Fibroblast of villous mesenchyme (primary cell): ENCODE results near the gene NUMB. TPM values are rescaled to one million over a fixed set of nuclear protein-coding genes. Genes with fewer than 3 reads are reported as not detected.
A peak's percentile ranks its signal among the peaks of the same experiment; 100 is the strongest.
"Not testable (repeated sequence)": the region's sequence is repeated elsewhere in the genome, so short reads cannot be mapped to it uniquely, and the experiment has no call there.

ENCODE experiments used
- DNase-seq: peaks from one replicate; pipeline ENCODE4 v3.0.0-alpha.2; 2010; ENCODE audit warnings: low read depth
- H3K4me3 ChIP-seq: 2 replicates; pipeline ENCODE4 v1.5.1; 2011; ENCODE audit warnings: low read depth, mild to moderate bottlenecking, low read length
- total RNA-seq: library from RNA; depleted of rRNA; stranded (reverse); fragments of >200 nt; gene quantifications from 2 replicates; pipeline ENCODE4 v1.2.3, GENCODE V29; 2012
- TF ChIP-seq, protein P1 (sequence below): IDR thresholded peaks from 2 replicates; pipeline ENCODE4 v1.5.1; 2012; ENCODE audit warnings: low read depth, mild to moderate bottlenecking, low read length; ENCODE audit not compliant: insufficient read depth

Gene NUMB
- total RNA-seq, 1 donor: 35.4 TPM

DNA sequence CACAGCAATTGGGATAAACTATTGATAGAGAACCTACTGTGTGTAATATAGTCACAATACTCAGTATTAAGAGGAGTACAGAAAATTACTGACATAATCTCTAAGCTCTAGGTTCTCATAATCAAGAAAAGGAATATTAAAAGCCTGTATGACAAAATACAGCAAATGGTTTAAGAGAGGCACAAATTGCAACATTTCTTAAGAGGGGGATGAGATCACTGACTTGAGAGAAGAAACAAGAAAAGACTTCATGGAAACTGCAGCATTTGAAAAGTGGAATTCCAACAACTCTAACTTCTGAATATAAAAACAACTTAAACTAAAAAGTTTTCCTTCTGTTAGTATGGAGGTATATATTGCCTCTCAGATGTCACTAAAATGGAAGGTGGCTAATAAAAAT lies 89.7 kb downstream of the NUMB start:
- no peak overlapping the region for H3K4me3 ChIP-seq
- DNase-seq: peak; percentile 19
- TF ChIP-seq, protein P1, sequence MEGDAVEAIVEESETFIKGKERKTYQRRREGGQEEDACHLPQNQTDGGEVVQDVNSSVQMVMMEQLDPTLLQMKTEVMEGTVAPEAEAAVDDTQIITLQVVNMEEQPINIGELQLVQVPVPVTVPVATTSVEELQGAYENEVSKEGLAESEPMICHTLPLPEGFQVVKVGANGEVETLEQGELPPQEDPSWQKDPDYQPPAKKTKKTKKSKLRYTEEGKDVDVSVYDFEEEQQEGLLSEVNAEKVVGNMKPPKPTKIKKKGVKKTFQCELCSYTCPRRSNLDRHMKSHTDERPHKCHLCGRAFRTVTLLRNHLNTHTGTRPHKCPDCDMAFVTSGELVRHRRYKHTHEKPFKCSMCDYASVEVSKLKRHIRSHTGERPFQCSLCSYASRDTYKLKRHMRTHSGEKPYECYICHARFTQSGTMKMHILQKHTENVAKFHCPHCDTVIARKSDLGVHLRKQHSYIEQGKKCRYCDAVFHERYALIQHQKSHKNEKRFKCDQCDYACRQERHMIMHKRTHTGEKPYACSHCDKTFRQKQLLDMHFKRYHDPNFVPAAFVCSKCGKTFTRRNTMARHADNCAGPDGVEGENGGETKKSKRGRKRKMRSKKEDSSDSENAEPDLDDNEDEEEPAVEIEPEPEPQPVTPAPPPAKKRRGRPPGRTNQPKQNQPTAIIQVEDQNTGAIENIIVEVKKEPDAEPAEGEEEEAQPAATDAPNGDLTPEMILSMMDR: no peak

DNA sequence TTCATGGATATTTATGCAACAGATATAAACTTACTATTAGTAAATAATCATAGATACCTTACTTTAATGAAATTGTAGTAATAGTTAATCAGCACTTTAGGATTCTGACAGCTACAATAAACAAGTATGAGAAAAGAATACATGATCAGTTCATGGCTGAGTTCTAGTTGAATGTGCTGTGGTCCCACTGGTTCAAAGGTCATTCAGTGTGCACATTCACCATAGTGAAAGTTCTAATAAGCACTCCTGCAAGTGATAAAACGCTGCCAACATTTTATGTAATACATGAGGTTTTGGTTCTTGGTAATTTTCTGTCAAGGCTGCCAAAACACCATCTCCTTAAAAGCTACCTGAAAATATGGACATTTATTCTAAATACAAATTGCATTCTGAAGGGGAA lies 92.6 kb downstream of the NUMB start:
- H3K4me3 ChIP-seq: no peak overlapping the region
- peak; percentile 3 for DNase-seq
- TF ChIP-seq, protein P1: no peak

DNA sequence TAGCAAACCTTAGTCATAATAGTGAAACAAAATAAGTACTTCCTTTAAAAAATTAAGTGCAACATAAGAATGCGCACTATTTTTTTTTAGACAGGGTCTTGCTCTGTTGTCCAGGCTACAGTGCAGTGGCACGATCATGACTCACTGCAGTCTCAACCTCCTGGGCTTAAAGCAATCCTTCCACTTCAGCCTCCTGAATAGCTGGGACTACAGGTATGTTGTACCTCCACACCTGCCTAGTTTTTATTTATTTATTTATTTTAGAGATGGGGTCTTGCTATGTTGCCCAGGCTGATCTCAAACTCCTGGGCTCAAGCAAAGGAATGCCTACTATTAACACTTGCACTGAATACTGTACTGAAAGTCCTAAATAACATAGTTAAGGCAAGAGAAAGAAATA lies 93.8 kb downstream of the NUMB start:
- TF ChIP-seq, protein P1: no peak
- no peak overlapping the region for H3K4me3 ChIP-seq
- no peak for DNase-seq

DNA sequence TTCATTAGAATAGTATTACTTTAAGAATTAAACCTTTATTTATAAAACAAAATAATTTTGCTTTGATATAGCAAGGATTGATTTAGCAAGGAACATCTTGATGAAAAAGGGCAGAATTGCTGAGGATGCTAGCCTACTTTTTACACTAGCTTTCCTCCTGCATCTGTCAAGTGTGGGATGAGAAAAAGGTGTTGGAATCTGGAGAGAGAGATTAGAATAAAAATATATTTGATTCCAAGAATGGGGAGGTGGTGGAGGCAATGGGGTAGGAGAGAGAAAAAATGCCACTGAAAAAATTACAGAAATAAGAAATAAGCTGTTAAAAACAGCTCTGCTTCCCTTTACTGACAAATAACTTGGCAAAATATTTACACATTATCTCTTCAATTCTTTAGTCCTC lies 98.9 kb downstream of the NUMB start:
- TF ChIP-seq, protein P1: no peak
- no peak overlapping the region for H3K4me3 ChIP-seq
- DNase-seq: no peak

DNA sequence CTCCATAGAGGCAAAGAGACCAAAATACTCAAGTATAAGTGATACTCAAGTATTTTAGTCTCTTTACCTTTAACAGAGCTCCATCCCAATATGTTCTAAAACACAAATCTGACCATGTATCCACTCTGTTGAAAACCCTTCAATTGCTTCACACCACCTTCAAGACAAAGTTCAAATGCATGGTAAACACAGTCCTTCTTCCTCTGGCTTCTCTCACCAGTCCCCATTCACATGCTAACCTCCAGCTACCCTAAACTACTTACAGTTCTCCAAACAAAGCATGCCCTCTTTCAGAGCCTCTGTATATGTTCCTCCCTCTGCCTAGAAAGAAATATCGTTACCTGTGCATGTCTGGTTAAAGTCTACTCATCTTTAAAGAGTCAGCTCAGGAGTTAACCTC lies 100.2 kb downstream of the NUMB start:
- H3K4me3 ChIP-seq: no peak overlapping the region
- DNase-seq: no peak
- TF ChIP-seq, protein P1: no peak

DNA sequence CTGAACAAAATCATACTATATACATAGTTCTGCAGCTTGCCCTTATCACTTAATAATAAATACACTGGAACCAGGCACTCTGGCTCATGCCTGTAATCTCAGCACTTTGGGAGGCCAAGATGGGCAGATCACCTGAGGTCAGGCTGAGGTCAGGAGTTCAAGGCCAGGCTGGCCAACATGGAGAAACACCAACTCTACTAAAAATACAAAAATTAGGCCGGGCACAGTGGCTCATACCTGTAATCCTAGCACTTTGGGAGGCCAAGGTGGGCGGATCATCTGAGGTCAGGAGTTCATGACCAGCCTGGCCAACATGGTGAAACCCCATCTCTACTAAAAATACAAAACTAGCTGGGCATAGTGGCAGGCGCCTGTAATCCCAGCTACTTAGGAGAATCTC lies 109.3 kb downstream of the NUMB start:
- not testable (repeated sequence) for DNase-seq, H3K4me3 ChIP-seq

DNA sequence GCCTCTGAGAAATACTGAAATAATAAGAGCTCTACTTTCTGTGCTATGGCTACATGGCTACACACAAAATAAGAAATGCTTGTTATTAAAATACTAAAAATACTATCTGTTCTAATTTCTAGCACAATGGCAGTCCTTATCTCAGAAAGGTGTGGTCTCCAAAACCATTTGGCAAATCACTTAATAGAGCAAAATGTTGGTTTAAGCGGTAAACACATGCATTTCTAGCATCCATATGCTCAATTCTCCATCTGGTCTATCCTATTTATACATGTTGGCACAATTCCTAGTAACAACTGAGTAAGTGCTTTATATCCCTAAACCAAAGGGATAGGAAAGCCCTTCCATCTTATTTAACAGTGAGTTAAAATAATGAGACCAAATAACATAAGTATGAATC lies 114.0 kb downstream of the NUMB start:
- no peak overlapping the region for H3K4me3 ChIP-seq
- TF ChIP-seq, protein P1: no peak
- DNase-seq: no peak
